ENCODE data around the gene VMA21. TPM values are rescaled to one million over a fixed set of nuclear protein-coding genes. Genes with fewer than 3 reads are reported as not detected.
A peak's percentile ranks its signal among the peaks of the same experiment; 100 is the strongest.

Gene VMA21
- total RNA-seq, 1 donor from 2014 or later = 28.0 TPM

GRCh38 chrX:151370906-151371305 is 26.1 kb upstream of the VMA21 start:
- TF ChIP-seq CTCF (IDR thresholded peaks at IDR 0.05) = no peak
- ATAC-seq = peak; percentile 59
- Histone ChIP-seq H3K27ac (no peak overlapping the region), H3K36me3 (no peaks in the 10 kb centered on the region), H3K9me3 (no peaks in the 10 kb centered on the region), H3K4me3 (no peak overlapping the region), H3K27me3 (no peaks in the 10 kb centered on the region), H3K4me1 (no peaks in the 10 kb centered on the region)
- peak; percentile 63 for DNase-seq
- intact Hi-C loops (cut with DNase I) = no loop called here

- H3K9me3 ChIP-seq = no peaks in the 10 kb centered on the region
- no peaks in the 10 kb centered on the region for H3K27me3 ChIP-seq
- no peak overlapping the region for H3K4me3 ChIP-seq
- ATAC-seq = peak; percentile 54
- intact Hi-C loops (cut with DNase I) = no loop called here
- no peaks in the 10 kb centered on the region for H3K4me1 ChIP-seq
- H3K27ac ChIP-seq = no peak overlapping the region
- TF ChIP-seq CTCF (IDR thresholded peaks at IDR 0.05) = no peak
- no peak for DNase-seq
- no peaks in the 10 kb centered on the region for H3K36me3 ChIP-seq
Measured at GRCh38 chrX:151384807-151385206, 12.2 kb upstream of the VMA21 start.

GRCh38 chrX:151386838-151387459 is 10.1 kb upstream of the VMA21 start:
- H3K36me3 ChIP-seq = no peaks in the 10 kb centered on the region
- H3K9me3 ChIP-seq = no peaks in the 10 kb centered on the region
- ATAC-seq = no peak
- no peaks in the 10 kb centered on the region for H3K27me3 ChIP-seq
- no peaks in the 10 kb centered on the region for H3K4me1 ChIP-seq
- TF ChIP-seq CTCF (IDR thresholded peaks at IDR 0.05) = no peak
- no peak for DNase-seq
- intact Hi-C loops (cut with DNase I) = no loop called here
- no peak overlapping the region for H3K27ac ChIP-seq
- no peak overlapping the region for H3K4me3 ChIP-seq

GRCh38 chrX:151391722-151392121 is 5.3 kb upstream of the VMA21 start:
- no peak for DNase-seq

GRCh38 chrX:151393514-151393913 is 3.5 kb upstream of the VMA21 start:
- TF ChIP-seq CTCF (IDR thresholded peaks at IDR 0.05) = no peak
- H3K36me3 ChIP-seq = no peaks in the 10 kb centered on the region
- H3K9me3 ChIP-seq = no peaks in the 10 kb centered on the region
- H3K27me3 ChIP-seq = no peaks in the 10 kb centered on the region
- no peaks in the 10 kb centered on the region for H3K4me1 ChIP-seq
- DNase-seq (no peak), ATAC-seq (no peak)
- no peak overlapping the region for H3K4me3 ChIP-seq
- H3K27ac ChIP-seq = no peak overlapping the region
- intact Hi-C loops (cut with DNase I) = no loop called here

More at GRCh38 chrX:151391722-151392121, 5.3 kb upstream of the VMA21 start:
- H3K36me3 ChIP-seq = no peaks in the 10 kb centered on the region
- TF ChIP-seq CTCF (IDR thresholded peaks at IDR 0.05) = no peak
- no peaks in the 10 kb centered on the region for H3K4me1 ChIP-seq
- no peaks in the 10 kb centered on the region for H3K27me3 ChIP-seq
- ATAC-seq = no peak
- H3K27ac ChIP-seq = no peak overlapping the region
- H3K9me3 ChIP-seq = no peaks in the 10 kb centered on the region
- H3K4me3 ChIP-seq = no peak overlapping the region
- intact Hi-C loops (cut with DNase I) = no loop called here
